Activated CD8-positive, alpha-beta memory T cell treated with anti-CD3 and anti-CD28 coated beads, Interleukin-2, amount 10 ng/mL, durations not matched to agents 7 days and 5 days (primary cell): ENCODE results near the gene BAD. TPM values are rescaled to one million over a fixed set of nuclear protein-coding genes. Genes with fewer than 3 reads are reported as not detected.

ENCODE experiments used
- ATAC-seq: fragments of 150-1000 bp; cut with Tn5 transposase; one replicate; pipeline ENCODE4 v1.10.0; 2021; ENCODE audit warnings: moderate library complexity
- CTCF ChIA-PET: fragments of 350-600 bp; sonication (Branson Sonifier 250); formaldehyde crosslinking; loops from one replicate; lab custom pipeline; 2021; ENCODE audit warnings: antibody characterized with exemption; lab: Charles Lee
- DNase-seq: peaks from one replicate; pipeline ENCODE4 v3.0.0-alpha.2; 2020
- H3K27ac Mint-ChIP-seq: one replicate; pipeline ENCODE4 v1.8.0; 2021; ENCODE audit warnings: mild to moderate bottlenecking, mixed read lengths
- H3K27me3 Mint-ChIP-seq: one replicate; pipeline ENCODE4 v1.8.0; 2021; ENCODE audit warnings: mixed read lengths
- H3K36me3 Mint-ChIP-seq: one replicate; pipeline ENCODE4 v1.8.0; 2021; ENCODE audit warnings: mild to moderate bottlenecking, mixed read lengths
- H3K4me1 Mint-ChIP-seq: one replicate; pipeline ENCODE4 v1.8.0; 2021; ENCODE audit warnings: mixed read lengths
- H3K4me3 Mint-ChIP-seq: one replicate; pipeline ENCODE4 v1.8.0; 2021; ENCODE audit warnings: mild to moderate bottlenecking, moderate library complexity, mixed read lengths
- H3K9me3 Mint-ChIP-seq: one replicate; pipeline ENCODE4 v1.8.0; 2022; ENCODE audit warnings: low read depth, mixed read lengths
- total RNA-seq, 2 experiments: library from RNA; stranded (reverse); gene quantifications; one replicate each; pipeline ENCODE4 v1.2.3, GENCODE V29; 2021

BAD gene
- total RNA-seq, 2 experiments from 2014 or later, result 35.6 to 36.1 TPM

DNA sequence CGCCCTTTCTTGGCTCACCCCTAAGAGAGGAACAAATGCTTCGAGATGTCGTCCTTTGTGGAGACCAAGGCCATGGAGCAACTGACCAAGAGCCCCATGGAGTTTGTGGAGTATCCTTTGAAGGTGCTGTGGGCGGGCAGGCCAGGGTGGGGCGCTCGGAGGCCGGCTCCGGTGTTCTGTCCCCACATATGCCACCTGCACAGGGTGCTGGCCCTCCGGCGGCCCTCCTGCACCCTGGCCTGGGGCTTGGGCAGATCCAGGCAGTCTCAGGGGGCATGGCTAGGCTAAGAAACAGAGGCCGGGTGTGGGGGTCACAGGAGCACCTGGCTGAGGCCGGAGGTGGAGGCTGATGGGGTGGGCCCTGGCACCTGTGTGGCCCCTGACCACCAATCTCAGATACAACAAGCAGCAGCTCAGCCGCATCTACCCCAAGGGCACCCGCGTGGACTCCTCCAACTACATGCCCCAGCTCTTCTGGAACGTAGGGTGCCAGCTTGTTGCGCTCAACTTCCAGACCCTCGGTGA, 22.8 kb downstream of the BAD start:
- Mint-ChIP-seq H3K4me3 (no peak overlapping the region), H3K27me3 (no peaks in the 10 kb centered on the region), H3K36me3 (peaks cover 14% of the 10 kb centered on the region), H3K9me3 (no peaks in the 10 kb centered on the region), H3K4me1 (peaks cover 11% of the 10 kb centered on the region), H3K27ac (no peak overlapping the region)
- ATAC-seq, result no peak
- CTCF ChIA-PET, result interaction anchor here (0.7 to 2.3 kb wide), 3 partner anchors 11 to 17 kb away, joined by 3 to 7 read pairs (median 3); partner anchors contain the start of gene PLCB3
- no peak for DNase-seq

DNA sequence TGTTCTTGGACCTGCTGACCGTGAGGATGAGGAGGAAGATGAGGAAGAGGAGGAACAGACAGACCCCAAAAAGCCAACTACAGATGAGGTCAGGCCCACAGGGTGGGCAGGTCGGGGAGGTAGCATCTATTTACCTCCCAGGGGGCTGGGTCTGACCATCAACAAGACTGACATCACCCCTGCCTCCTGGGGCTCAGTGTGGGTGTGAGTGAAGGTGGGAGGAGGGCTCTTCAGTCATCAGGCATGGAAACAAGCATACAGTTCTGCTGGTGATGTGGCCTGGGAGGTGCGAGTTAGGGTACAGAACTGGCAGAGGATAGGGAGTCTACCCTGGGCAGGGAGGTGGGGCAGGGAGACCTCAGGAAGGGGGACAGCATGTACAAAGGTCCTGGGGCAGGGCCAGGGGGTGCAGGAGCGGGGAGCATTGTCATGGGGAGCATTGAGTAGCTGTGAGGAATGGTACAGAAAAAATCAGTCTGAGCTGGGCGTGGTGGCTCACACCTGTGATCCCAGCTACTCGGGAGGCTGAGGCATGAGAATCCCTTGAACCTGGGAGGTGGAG, 24.2 kb downstream of the BAD start:
- no peak overlapping the region for H3K4me3 Mint-ChIP-seq
- CTCF ChIA-PET, result interaction anchor here (1.3 to 2.3 kb wide), 2 partner anchors 8 to 10 kb away, joined by 4 to 7 read pairs; no protein-coding TSS in a partner anchor
- peaks cover 11% of the 10 kb centered on the region for H3K4me1 Mint-ChIP-seq
- H3K9me3 Mint-ChIP-seq, result no peaks in the 10 kb centered on the region
- peak; percentile 18 for ATAC-seq
- no peak for DNase-seq
- H3K27ac Mint-ChIP-seq, result peak overlapping the region; percentile 13
- H3K36me3 Mint-ChIP-seq, result peaks cover 16% of the 10 kb centered on the region
- no peaks in the 10 kb centered on the region for H3K27me3 Mint-ChIP-seq

DNA sequence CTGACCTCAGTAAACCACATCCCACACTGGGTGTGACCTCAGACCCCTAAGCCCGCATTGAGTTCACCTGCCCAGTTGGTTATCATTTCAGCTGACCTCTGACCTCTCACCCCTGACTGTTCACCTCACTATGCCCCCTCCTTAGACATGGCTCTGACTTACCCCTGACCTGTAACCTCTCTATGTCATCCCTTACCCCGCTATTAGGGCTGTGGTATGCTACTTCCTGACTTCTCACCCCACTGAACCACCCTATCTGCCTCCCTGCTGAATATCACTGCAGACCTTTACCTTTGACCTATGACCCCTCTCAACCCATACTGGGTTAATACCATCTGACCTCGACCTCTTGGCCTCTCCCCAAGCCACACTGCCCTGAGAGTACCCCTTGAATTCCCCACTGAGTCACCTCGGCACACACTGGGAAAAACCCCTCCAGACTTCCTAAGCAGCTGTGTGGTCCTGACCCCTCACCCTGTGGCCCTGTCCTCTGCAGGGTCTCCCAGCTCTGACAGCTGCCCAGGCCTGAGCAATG, 24.9 kb downstream of the BAD start:
- Mint-ChIP-seq H3K4me3 (no peak overlapping the region), H3K27ac (peak overlapping the region; percentile 49), H3K9me3 (no peaks in the 10 kb centered on the region), H3K27me3 (no peaks in the 10 kb centered on the region), H3K4me1 (peaks cover 11% of the 10 kb centered on the region), H3K36me3 (peaks cover 17% of the 10 kb centered on the region)
- DNase-seq (no peak), ATAC-seq (no peak)
- CTCF ChIA-PET, result interaction anchor here (1.2 to 2.3 kb wide), 3 partner anchors 8 to 52 kb away, joined by 3 to 7 read pairs (median 4); no protein-coding TSS in a partner anchor

DNA sequence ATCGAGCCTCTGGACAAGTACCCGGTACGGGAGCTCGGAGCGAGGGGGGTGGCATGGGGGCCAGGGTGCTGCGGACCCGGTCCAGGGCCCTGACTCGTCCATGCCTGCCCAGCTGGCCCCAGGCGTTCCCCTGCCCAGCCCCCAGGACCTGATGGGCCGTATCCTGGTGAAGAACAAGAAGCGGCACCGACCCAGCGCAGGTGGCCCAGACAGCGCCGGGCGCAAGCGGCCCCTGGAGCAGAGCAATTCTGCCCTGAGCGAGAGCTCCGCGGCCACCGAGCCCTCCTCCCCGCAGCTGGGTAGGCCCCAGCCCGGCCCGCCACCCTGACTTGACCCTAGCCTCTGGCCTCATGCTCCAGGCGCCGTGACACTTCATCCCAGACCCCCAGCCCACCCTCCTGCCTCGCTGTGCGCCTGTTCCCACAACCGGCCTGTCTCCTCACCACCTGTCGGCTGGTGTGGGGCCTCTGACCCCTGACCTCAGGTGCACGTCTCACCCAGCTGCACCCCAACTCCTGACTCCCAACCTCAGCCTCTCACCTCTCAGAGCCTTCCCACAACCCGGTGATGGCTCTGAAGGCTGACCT, 25.4 kb downstream of the BAD start:
- no peak for DNase-seq
- H3K4me1 Mint-ChIP-seq, result peaks cover 13% of the 10 kb centered on the region
- no peak overlapping the region for H3K27ac Mint-ChIP-seq
- no peaks in the 10 kb centered on the region for H3K9me3 Mint-ChIP-seq
- H3K4me3 Mint-ChIP-seq, result no peak overlapping the region
- H3K36me3 Mint-ChIP-seq, result peaks cover 17% of the 10 kb centered on the region
- CTCF ChIA-PET, result interaction anchor here (1.1 to 1.7 kb wide), 4 partner anchors 9 to 69 kb away, joined by 3 to 6 read pairs (median 3); no protein-coding TSS in a partner anchor
- ATAC-seq, result no peak
- H3K27me3 Mint-ChIP-seq, result no peaks in the 10 kb centered on the region

DNA sequence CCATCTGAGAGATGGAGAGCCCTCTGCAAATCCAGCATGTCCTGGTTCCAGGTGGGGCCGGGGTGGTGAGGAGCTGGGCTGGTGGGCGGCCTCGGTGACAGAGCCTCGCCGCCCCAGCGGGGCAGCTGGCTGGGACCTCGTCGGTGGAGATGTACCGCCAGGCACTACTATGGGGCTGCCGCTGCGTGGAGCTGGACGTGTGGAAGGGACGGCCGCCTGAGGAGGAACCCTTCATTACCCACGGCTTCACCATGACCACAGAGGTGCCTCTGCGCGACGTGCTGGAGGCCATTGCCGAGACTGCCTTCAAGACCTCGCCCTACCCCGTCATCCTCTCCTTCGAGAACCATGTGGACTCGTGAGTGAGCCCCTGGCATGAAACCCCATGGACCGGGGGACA, 26.1 kb downstream of the BAD start:
- DNase-seq (no peak), ATAC-seq (no peak)
- Mint-ChIP-seq H3K27ac (no peak overlapping the region), H3K4me1 (peaks cover 19% of the 10 kb centered on the region), H3K36me3 (peaks cover 17% of the 10 kb centered on the region), H3K9me3 (no peaks in the 10 kb centered on the region), H3K27me3 (no peaks in the 10 kb centered on the region), H3K4me3 (no peak overlapping the region)
- CTCF ChIA-PET, result interaction anchor here (1.0 to 1.7 kb wide), 5 partner anchors 8 to 69 kb away, joined by 3 to 6 read pairs (median 3); partner anchors contain the start of gene FKBP2

DNA sequence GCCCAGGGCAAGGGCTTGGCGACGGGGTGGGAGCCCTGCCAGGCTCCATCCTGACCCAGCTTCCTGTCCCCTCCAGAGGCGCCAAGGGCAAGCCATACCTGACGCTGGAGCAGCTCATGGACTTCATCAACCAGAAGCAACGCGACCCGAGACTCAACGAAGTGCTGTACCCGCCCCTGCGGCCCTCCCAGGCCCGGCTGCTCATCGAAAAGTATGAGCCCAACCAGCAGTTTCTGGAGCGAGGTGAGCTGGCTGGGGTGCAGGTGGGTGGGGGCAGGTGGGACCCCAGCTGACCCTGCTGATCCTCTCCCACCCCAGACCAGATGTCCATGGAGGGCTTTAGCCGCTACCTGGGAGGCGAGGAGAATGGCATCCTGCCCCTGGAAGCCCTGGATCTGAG, 28.2 kb downstream of the BAD start:
- Mint-ChIP-seq H3K27me3 (no peaks in the 10 kb centered on the region), H3K36me3 (peaks cover 9% of the 10 kb centered on the region), H3K27ac (no peak overlapping the region), H3K9me3 (no peaks in the 10 kb centered on the region), H3K4me3 (no peak overlapping the region), H3K4me1 (peaks cover 25% of the 10 kb centered on the region)
- CTCF ChIA-PET, result interaction anchor here (1.0 to 1.5 kb wide), 3 partner anchors 12 to 52 kb away, joined by 3 to 5 read pairs (median 5); no protein-coding TSS in a partner anchor
- no peak for ATAC-seq
- DNase-seq, result no peak

DNA sequence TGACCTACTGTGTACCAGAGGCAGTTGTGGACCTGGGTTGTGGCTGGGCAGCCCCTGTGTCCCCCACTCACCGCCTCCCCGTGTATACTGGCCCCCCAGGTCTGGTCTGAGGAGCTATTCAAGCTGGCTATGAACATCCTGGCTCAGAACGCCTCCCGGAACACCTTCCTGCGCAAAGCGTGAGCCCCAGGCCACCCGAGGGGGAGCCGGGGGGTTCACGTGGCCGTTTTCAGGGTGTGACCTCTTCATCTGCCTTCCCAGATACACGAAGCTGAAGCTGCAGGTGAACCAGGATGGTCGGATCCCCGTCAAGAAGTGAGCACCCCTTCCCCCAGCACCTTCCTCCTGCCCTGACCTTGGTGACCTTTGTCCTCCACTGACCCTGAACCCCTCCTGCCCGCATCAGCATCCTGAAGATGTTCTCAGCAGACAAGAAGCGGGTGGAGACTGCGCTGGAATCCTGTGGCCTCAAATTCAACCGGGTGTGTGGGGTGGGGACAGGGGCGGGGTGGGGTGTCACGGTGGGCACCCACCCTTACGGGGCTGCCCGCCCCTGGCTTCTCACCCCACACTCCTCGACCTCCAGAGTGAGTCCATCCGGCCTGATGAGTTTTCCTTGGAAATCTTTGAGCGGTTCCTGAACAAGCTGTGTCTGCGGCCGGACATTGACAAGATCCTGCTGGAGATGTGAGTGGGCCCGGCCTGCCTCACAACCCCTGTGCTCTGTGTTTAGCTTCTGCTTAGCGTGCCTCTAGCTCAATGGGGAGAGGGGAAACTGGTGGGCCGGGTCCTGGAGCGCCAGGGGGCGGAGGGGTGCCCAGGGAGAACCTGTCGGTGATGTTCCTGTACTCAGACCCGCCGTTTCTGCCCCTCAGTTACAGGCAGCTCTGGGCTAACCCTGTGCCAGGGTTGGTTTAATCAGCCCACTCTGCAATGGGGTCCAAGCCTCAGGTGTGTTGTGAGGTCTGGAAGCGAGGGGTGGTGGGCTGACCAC, 29.0 kb downstream of the BAD start:
- peaks cover 9% of the 10 kb centered on the region for H3K36me3 Mint-ChIP-seq
- DNase-seq (no peak), ATAC-seq (no peak)
- no peak overlapping the region for H3K4me3 Mint-ChIP-seq
- no peaks in the 10 kb centered on the region for H3K27me3 Mint-ChIP-seq
- CTCF ChIA-PET, result interaction anchor here (1.0 to 1.6 kb wide), 4 partner anchors 11 to 51 kb away, joined by 3 to 7 read pairs (median 5); no protein-coding TSS in a partner anchor
- peaks cover 27% of the 10 kb centered on the region for H3K4me1 Mint-ChIP-seq
- H3K9me3 Mint-ChIP-seq, result no peaks in the 10 kb centered on the region
- H3K27ac Mint-ChIP-seq, result no peak overlapping the region

DNA sequence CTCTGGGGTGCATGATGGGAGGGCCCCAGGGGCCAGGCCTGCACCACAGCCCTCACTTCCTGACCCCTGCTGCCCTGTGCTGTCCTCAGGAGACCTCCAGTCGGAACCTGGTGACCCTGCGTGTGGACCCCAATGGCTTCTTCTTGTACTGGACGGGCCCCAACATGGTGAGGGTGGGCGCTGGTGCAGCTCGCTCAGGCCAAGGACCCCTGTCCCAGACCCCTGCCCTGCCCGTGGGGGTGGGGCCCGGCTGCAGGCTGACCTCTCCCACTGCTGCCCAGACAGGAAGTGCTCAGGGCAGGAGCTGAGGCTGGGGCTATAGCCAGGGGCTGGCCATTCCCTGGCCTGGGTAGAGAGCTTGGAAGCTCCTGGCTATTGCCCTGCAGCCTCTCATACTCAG, 30.1 kb downstream of the BAD start:
- ATAC-seq, result no peak
- Mint-ChIP-seq H3K27me3 (no peaks in the 10 kb centered on the region), H3K36me3 (peaks cover 5% of the 10 kb centered on the region), H3K9me3 (no peaks in the 10 kb centered on the region), H3K4me1 (peaks cover 24% of the 10 kb centered on the region), H3K4me3 (no peak overlapping the region), H3K27ac (no peak overlapping the region)
- DNase-seq, result no peak
- CTCF ChIA-PET, result interaction anchor here (0.9 to 1.9 kb wide), 4 partner anchors 12 to 50 kb away, joined by 4 to 7 read pairs (median 5); partner anchors contain the start of gene BAD

DNA sequence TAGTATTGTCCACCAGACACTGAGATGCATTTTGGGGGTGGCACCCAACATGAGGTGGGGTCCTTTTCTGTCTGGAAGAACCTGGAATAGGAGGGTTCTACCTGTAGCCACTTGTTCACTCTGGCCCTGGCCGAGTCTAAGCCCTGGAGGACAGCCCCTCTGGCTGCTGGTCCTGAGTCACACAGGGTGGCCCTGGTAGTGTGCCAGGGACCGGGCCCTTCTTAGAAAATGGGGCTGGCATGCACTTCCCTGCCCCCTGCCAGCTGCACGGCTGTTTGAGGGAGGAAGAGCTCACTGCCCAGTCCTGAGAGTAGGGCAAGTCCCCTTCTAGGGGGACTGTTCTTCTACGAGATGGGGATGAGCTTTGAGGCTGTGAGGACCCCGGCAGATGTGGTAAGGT, 31.0 kb downstream of the BAD start:
- ATAC-seq (no peak), DNase-seq (no peak)
- Mint-ChIP-seq H3K27me3 (no peaks in the 10 kb centered on the region), H3K4me1 (peaks cover 21% of the 10 kb centered on the region), H3K27ac (no peak overlapping the region), H3K9me3 (no peaks in the 10 kb centered on the region), H3K36me3 (peaks cover 4% of the 10 kb centered on the region), H3K4me3 (no peak overlapping the region)
- CTCF ChIA-PET, result interaction anchor here (0.9 to 1.9 kb wide), 4 partner anchors 13 to 49 kb away, joined by 4 to 7 read pairs (median 5); partner anchors contain the start of gene BAD

DNA sequence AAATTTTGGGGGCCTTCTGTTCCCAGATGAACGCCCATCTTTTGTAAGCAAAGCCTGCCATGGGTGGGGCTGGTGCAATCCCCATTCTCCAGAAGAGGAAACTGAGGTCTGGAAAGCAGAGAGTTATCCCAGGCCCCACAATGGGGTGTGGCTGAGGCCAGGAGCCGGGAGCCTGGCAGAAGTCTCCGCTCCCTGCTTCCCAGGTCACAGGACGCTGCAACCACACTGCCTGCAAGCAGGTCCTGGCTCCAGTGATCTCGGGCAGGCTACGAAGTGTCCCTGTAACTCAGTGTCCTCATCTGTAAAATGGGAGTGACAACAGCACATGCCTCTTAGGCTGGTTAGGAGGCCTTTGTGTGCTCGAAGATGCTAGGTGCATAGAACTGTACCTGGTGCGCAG, 31.4 kb downstream of the BAD start:
- H3K27ac Mint-ChIP-seq, result no peak overlapping the region
- no peaks in the 10 kb centered on the region for H3K27me3 Mint-ChIP-seq
- peaks cover 4% of the 10 kb centered on the region for H3K36me3 Mint-ChIP-seq
- no peak for ATAC-seq
- no peak for DNase-seq
- H3K4me3 Mint-ChIP-seq, result no peak overlapping the region
- no peaks in the 10 kb centered on the region for H3K9me3 Mint-ChIP-seq
- H3K4me1 Mint-ChIP-seq, result peaks cover 23% of the 10 kb centered on the region
- CTCF ChIA-PET, result interaction anchor here (1.1 to 4.7 kb wide), 6 partner anchors 11 to 48 kb away, joined by 5 to 68 read pairs (median 19); partner anchors contain the start of genes BAD, FKBP2 and GPR137

DNA sequence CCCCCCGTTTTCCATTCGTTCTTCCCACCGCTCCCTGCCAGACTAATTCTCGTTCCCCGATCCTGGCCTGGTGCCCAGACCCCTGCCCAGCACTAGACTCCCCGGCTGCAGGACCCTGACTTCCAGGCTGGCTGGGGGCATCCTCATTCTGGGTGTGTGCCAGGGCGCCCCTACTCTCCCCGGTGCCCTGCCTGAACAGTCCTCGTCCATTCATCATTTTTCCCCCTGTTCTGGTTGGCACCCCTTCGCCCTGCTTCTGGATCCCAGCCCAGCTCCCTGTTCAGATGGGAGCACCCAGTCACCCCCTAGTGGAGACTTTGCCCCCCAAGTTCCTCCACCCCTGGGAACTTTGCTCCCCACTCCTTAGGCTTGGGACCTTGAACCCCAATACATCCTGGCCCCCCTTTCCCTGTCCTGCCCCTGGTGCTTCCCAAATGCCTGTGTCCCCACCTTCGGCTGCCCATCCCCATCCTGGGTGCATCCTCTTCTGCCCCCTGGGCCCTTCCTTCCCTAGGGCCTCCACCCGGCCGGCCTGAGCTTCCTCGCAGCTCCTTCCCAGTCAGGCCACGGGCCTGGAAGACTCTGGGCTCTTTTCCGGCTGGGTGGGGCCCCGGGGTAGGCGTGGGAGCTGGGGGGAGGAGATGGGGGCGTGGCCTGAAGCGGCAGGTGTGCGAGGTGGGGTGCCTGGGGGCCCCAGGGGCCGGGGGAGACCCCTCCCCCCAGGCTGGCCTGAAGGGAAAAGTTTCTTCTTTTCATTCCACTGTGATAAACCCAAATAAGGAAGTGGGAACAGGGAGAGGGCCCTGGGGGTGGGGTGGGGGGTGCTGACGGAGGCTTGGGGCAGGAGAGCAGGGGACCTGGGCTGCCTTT, 32.2 kb downstream of the BAD start:
- DNase-seq (no peak), ATAC-seq (no peak)
- H3K27ac Mint-ChIP-seq, result peak overlapping the region; percentile 69
- CTCF ChIA-PET, result interaction anchor here (0.6 to 12.3 kb wide), 13 partner anchors 8 to 536 kb away, joined by 3 to 146 read pairs (median 12); partner anchors contain the start of genes BAD, CATSPERZ, ESRRA and FERMT3
- peaks cover 2% of the 10 kb centered on the region for H3K36me3 Mint-ChIP-seq
- H3K9me3 Mint-ChIP-seq, result no peaks in the 10 kb centered on the region
- peak overlapping the region; percentile 89 for H3K4me3 Mint-ChIP-seq
- H3K4me1 Mint-ChIP-seq, result peaks cover 26% of the 10 kb centered on the region
- H3K27me3 Mint-ChIP-seq, result no peaks in the 10 kb centered on the region

DNA sequence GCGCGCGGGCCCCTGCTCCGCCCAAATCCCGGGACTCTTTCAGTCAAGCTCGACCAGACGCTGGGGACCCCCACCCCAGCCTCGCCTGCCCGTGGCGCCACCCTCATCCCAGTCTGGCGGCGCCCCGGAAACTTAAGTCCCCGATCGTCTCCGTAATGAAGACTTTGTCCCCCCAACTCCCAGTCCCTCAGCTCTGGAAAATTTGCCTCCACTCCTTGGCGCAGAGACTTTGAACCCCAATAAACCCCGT, 32.8 kb downstream of the BAD start:
- Mint-ChIP-seq H3K27me3 (no peaks in the 10 kb centered on the region), H3K27ac (peak overlapping the region; percentile 69), H3K9me3 (no peaks in the 10 kb centered on the region), H3K36me3 (peaks cover 2% of the 10 kb centered on the region), H3K4me3 (peak overlapping the region; percentile 89), H3K4me1 (peaks cover 29% of the 10 kb centered on the region)
- CTCF ChIA-PET, result interaction anchor here (1.0 to 12.3 kb wide), 13 partner anchors 9 to 81 kb away, joined by 4 to 146 read pairs (median 12); partner anchors contain the start of genes BAD, CATSPERZ, ESRRA and FERMT3
- no peak for DNase-seq
- ATAC-seq, result no peak
